Lung (tissue), 12 donors: ENCODE results near the gene AGXT2. TPM values are rescaled to one million over a fixed set of nuclear protein-coding genes. Genes with fewer than 3 reads are reported as not detected.

Experiments
- ATAC-seq: fragments of 200-7000 bp; cut with Tn5 transposase; one replicate; pipeline ENCODE4 v1.9.1; 2020; ENCODE audit warnings: moderate number of reproducible peaks; ENCODE audit not compliant: insufficient read depth, low FRiP score
- DNase-seq, 3 donors: peaks; one replicate each; pipeline ENCODE4 v3.0.0-alpha.2; 2013 to 2017
- H3K27ac ChIP-seq, 2 donors: one replicate each; pipeline ENCODE4 v1.5.1; 2013; ENCODE audit warnings: mild to moderate bottlenecking in 2 of 2, moderate library complexity in 2 of 2, control low read depth in 1 of 2, inconsistent platforms in 1 of 2, low read depth in 1 of 2, low read length in 1 of 2
- H3K27me3 ChIP-seq, 3 donors: one replicate each; pipeline ENCODE4 v1.5.1; 2013; ENCODE audit warnings: low read length in 2 of 3; ENCODE audit not compliant: control insufficient read depth in 3 of 3, insufficient read depth in 3 of 3
- H3K36me3 ChIP-seq, 4 donors: one replicate each; pipeline ENCODE4 v1.5.1; 2013; ENCODE audit warnings: low read length in 4 of 4, mild to moderate bottlenecking in 1 of 4, moderate library complexity in 1 of 4; ENCODE audit not compliant: control insufficient read depth in 4 of 4, insufficient read depth in 4 of 4
- H3K4me1 ChIP-seq, 5 donors: one replicate each; pipeline ENCODE4 v1.5.1; 2013; ENCODE audit warnings: low read length in 5 of 5, mild to moderate bottlenecking in 2 of 5, moderate library complexity in 1 of 5; ENCODE audit not compliant: control insufficient read depth in 5 of 5, insufficient read depth in 5 of 5
- H3K4me3 ChIP-seq: one replicate; pipeline ENCODE4 v1.5.1; 2013; ENCODE audit warnings: mild to moderate bottlenecking, control low read depth, moderate library complexity
- H3K9ac ChIP-seq, 2 donors: one replicate each; pipeline ENCODE4 v1.5.1; 2013; ENCODE audit warnings: low read length in 2 of 2, control low read depth in 1 of 2; ENCODE audit not compliant: insufficient read depth in 1 of 2
- H3K9me3 ChIP-seq, 4 donors: one replicate each; pipeline ENCODE4 v1.5.1; 2013; ENCODE audit warnings: low read length in 3 of 4, mild to moderate bottlenecking in 1 of 4, moderate library complexity in 1 of 4; ENCODE audit not compliant: control insufficient read depth in 4 of 4, insufficient read depth in 3 of 4
- WGBS, 2 donors: extraction: QIAGEN DNeasy Blood & Tissue Kit; methylation state at CpG; one replicate each; pipeline ENCODE4 v1.1.7; 2013; 5-methylcytosine and 5-hydroxymethylcytosine counted together
- polyA plus RNA-seq, 2 donors: library from polyadenylated mRNA; stranded (reverse); fragments of 200-250 nt; gene quantifications; one replicate each; pipeline ENCODE4 v1.2.1, GENCODE V29; 2013
- total RNA-seq, 2 donors: library from RNA; depleted of rRNA in 1 of 2; stranded (reverse); fragments of >200 nt in 1 of 2; gene quantifications; one replicate each; pipeline ENCODE4 v1.2.1, GENCODE V29; 2014 to 2021
- TF ChIP-seq, protein P1 (sequence below): IDR thresholded peaks from 2 replicates; pipeline ENCODE4 v1.5.1; 2012; ENCODE audit warnings: mild to moderate bottlenecking; ENCODE audit errors: control extremely low read depth, extremely low read depth
- donor health status: control.
- donor health status: control.
- donor health status: Bipolar disorder and iron deficiency.
- donor health status: healthy.
- donor health status: DM: yes; HTN: yes; CAD: no.

Gene AGXT2
- total and polyA plus RNA-seq, 4 donors: not detected

DNA sequence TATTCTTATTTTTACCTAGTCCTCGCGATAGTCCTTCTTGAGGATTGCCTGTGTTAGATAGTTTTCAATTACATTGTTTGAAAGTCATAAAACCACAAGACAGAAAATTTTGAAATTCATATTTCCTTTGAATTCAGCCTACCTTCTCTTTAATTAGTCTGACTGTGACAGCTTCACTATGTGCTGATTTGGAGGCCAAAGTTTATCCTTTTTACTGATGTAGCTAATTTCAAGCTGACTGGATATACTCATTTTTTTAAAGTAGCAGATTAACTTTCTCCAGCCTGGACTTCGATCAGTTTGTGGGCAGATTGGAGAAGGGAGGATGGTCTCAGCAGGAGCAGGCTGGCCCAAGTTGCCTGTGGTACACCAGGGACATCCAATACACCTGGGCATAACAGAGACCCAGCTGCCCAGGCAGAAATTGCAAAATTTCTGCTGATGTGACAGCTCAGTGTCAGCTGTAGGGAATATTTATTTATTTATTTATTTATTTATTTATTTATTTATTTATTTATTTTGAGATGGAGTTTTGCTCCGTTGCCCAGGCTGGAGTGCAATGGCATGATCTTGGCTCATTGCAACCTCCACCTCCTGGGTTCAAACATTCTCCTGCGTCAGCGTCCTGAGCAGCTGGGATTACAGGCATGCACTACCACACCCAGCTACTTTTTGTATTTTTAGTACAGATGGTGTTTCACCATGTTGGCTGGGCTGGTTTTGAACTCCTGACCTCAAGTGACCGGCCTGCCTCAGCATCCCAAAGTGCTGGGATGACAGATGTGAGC, 24.2 kb downstream of the AGXT2 start:
- no peak overlapping the region for H3K27ac ChIP-seq
- peaks cover 0 to 14% (median 1%) of the 10 kb centered on the region in 5 donors for H3K4me1 ChIP-seq
- DNase-seq (no peak), ATAC-seq (no peak)
- no peak overlapping the region for H3K4me3 ChIP-seq
- 92 to 93% methylated on average over 7 of the region's 7 CpGs for WGBS, 2 donors
- TF ChIP-seq, protein P1, sequence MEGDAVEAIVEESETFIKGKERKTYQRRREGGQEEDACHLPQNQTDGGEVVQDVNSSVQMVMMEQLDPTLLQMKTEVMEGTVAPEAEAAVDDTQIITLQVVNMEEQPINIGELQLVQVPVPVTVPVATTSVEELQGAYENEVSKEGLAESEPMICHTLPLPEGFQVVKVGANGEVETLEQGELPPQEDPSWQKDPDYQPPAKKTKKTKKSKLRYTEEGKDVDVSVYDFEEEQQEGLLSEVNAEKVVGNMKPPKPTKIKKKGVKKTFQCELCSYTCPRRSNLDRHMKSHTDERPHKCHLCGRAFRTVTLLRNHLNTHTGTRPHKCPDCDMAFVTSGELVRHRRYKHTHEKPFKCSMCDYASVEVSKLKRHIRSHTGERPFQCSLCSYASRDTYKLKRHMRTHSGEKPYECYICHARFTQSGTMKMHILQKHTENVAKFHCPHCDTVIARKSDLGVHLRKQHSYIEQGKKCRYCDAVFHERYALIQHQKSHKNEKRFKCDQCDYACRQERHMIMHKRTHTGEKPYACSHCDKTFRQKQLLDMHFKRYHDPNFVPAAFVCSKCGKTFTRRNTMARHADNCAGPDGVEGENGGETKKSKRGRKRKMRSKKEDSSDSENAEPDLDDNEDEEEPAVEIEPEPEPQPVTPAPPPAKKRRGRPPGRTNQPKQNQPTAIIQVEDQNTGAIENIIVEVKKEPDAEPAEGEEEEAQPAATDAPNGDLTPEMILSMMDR: no peak
- no peaks in the 10 kb centered on the region for H3K27me3 ChIP-seq
- no peak overlapping the region for H3K9ac ChIP-seq
- H3K36me3 ChIP-seq: no peaks in the 10 kb centered on the region
- H3K9me3 ChIP-seq: no peaks in the 10 kb centered on the region

DNA sequence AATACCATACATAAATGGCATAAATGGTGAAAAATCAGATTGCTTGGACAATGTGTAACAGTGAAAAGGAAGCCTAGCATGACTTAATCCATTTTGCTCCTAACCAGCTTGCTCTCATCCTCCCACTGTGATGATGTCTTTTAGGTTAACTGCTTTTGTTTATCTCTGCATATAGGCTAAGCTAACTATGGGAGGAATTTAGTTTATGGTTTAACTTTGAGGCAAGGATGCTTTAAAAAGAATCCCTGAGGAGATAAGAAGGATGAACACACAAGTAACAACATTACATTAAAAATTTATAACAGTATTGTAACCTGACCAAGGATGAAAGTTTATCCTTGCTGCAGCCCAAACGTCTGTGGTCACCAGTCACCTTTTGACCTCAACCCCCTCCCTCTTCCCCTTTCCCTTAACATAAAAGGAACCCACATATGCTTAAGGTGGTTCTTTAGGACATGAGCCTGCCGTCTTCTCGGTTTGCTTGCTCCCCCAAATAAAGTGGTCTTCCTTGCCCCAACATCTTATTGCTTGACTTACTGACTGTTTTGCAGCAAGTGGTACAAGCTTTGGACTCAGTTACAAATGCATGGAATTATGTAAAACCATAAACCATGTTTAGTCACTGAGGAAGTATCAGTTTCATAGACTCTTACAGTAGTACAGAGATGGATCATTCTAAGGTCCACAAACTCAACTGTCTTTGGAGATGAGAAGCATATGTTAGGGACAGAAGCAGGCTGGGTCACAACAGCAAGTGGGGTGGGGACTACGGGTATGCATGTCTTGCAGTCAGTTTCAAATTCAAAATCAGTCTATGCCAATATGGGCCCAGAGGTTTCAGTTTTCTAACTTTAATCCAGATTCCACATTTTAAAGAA, 31.3 kb downstream of the AGXT2 start:
- Histone ChIP-seq H3K4me1 (no peaks in the 10 kb centered on the region), H3K4me3 (no peak overlapping the region), H3K27me3 (no peaks in the 10 kb centered on the region), H3K27ac (no peak overlapping the region), H3K9ac (no peak overlapping the region), H3K36me3 (no peaks in the 10 kb centered on the region), H3K9me3 (no peaks in the 10 kb centered on the region)
- ATAC-seq (no peak), DNase-seq (no peak)
- WGBS, 2 donors: 46 to 51% methylated on average over 4 of the region's 4 CpGs
- TF ChIP-seq, protein P1: no peak

DNA sequence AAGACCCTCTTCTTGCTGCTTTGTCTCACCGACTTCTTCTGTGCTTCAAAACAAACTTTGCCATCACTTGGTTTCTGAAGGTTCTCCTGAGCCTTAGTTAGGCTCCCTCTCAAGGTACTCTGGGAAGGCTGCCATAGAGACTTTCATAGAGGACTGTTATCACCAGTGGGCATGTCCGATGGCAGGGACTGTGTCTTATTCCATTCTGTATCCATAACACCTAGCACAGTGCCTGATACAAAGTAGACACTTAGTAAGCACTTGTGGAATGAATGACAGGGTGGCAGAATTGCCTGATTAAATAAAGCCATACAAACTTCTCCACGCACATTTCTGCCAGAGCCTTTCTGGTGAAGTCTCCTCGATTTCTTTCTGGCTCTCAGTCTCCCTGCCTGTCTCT, 32.7 kb downstream of the AGXT2 start:
- Histone ChIP-seq H3K36me3 (no peaks in the 10 kb centered on the region), H3K9me3 (no peaks in the 10 kb centered on the region), H3K27ac (no peak overlapping the region), H3K4me3 (no peak overlapping the region), H3K27me3 (no peaks in the 10 kb centered on the region), H3K9ac (no peak overlapping the region), H3K4me1 (no peaks in the 10 kb centered on the region)
- ATAC-seq (no peak), DNase-seq (no peak)
- WGBS, 2 donors: 67 to 73% methylated on average over 4 of the region's 4 CpGs
- TF ChIP-seq, protein P1: no peak
